ENCODE data around the gene IL4R. TPM values are rescaled to one million over a fixed set of nuclear protein-coding genes. Genes with fewer than 3 reads are reported as not detected.

IL4R gene
- total RNA-seq, 2 experiments from 2014 or later: 73.1 to 82.8 TPM

DNA sequence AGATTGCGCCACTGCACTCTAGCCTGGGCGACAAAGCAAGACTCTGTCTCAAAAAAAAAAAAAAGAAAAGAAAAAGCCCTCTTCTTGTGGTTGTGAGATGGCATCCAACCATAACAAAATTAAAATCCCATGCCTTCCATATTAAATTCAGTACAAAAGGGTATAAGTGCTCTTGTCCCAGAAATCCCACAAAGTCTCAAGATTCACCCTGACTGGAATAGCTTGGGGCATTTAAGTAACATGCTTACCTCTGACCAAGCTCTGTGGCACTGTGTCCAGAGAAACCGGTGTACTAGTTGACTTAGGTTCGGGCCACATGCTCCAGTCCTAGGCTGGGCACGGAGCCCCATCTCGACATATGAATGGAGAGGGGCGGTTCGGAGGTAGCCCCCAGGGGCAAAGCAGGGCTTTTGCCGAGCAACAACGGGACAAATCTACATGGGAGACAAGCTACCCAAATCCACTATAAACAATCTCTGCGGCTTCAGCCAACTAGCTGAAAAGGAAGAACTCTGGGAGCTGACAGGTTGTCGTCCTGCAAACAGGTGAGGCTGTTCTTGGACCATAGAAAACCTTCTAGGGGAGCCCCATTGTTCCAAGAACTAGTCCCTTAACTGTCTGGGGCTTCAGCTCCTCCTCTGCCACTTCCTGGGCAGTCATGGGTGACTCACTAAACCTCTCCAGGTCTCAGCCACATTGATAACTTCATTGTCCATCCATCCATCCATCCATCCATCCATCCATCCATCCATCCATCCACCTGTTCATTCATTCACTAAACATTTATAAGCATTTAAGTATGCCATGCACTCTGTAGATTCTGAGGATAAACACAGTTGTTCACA is 10.3 kb upstream of the IL4R start:
- peaks cover 61% of the 10 kb centered on the region for H3K4me1 ChIP-seq (ENCODE audit: insufficient read depth, low read length, poor library complexity, severe bottlenecking)
- no TSS peak for BruUV-seq (replicated peaks)
- intact Hi-C loops (cut with micrococcal nuclease; ENCODE audit: unreplicated experiment): no loop called here
- CTCF ChIA-PET (ENCODE audit: unreplicated experiment): interaction anchor here (0.6 kb wide), 1 partner anchor 69 kb away, joined by 3 read pairs; no protein-coding TSS in a partner anchor
- H2AFZ ChIP-seq (ENCODE audit: low read length): no peak overlapping the region
- H3K4me2 ChIP-seq (ENCODE audit: low read length): no peak overlapping the region
- no peaks in the 10 kb centered on the region for H3K79me2 ChIP-seq (ENCODE audit: insufficient read depth, low read depth, low read length)
- no peaks in the 10 kb centered on the region for H4K20me1 ChIP-seq (ENCODE audit: insufficient read depth, low read length)
- peaks cover 8% of the 10 kb centered on the region; the same call in 1 of the 2 replicates for H3K9me3 ChIP-seq (ENCODE audit: low read length)
- no peak for TF ChIP-seq EZH2phosphoT487 (IDR thresholded peaks at IDR 0.05; ENCODE audit: borderline replicate concordance, low read depth, low read length)
- TF ChIP-seq, protein P1, sequence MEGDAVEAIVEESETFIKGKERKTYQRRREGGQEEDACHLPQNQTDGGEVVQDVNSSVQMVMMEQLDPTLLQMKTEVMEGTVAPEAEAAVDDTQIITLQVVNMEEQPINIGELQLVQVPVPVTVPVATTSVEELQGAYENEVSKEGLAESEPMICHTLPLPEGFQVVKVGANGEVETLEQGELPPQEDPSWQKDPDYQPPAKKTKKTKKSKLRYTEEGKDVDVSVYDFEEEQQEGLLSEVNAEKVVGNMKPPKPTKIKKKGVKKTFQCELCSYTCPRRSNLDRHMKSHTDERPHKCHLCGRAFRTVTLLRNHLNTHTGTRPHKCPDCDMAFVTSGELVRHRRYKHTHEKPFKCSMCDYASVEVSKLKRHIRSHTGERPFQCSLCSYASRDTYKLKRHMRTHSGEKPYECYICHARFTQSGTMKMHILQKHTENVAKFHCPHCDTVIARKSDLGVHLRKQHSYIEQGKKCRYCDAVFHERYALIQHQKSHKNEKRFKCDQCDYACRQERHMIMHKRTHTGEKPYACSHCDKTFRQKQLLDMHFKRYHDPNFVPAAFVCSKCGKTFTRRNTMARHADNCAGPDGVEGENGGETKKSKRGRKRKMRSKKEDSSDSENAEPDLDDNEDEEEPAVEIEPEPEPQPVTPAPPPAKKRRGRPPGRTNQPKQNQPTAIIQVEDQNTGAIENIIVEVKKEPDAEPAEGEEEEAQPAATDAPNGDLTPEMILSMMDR (conservative IDR thresholded peaks at IDR 0.05; ENCODE audit: low read length): no peak
- DNase-seq (ENCODE audit: low spot score): no peak
- H3K27ac ChIP-seq (ENCODE audit: low read depth, low read length, poor library complexity, severe bottlenecking): no peak overlapping the region
- no peaks in the 10 kb centered on the region for H3K9me2 ChIP-seq (ENCODE audit: insufficient read depth, low read length)
- POLR2A ChIA-PET: interaction anchor here (0.9 kb wide), 1 partner anchor 17 kb away, joined by 3 read pairs; no protein-coding TSS in a partner anchor
- no peak overlapping the region for H3K4me3 ChIP-seq (ENCODE audit: low read depth, low read length, poor library complexity, severe bottlenecking)
- H3K36me3 ChIP-seq (ENCODE audit: insufficient read depth, low read length): no peaks in the 10 kb centered on the region

GRCh38 chr16:27304102-27304501 is 9.7 kb upstream of the IL4R start:
- no peak for DNase-seq (ENCODE audit: low spot score)
- POLR2A ChIA-PET: no interaction called here

More at GRCh38 chr16:27304102-27304501, 9.7 kb upstream of the IL4R start:
- no TSS peak for BruUV-seq (replicated peaks)
- TF ChIP-seq EZH2phosphoT487 (IDR thresholded peaks at IDR 0.05; ENCODE audit: borderline replicate concordance, low read depth, low read length): no peak
- TF ChIP-seq, protein P1 (conservative IDR thresholded peaks at IDR 0.05; ENCODE audit: low read length): no peak
- Histone ChIP-seq H3K9me2 (ENCODE audit: insufficient read depth, low read length) (no peaks in the 10 kb centered on the region), H3K9me3 (ENCODE audit: low read length) (peaks cover 14% of the 10 kb centered on the region; the same call in 1 of the 2 replicates), H2AFZ (ENCODE audit: low read length) (no peak overlapping the region), H3K36me3 (ENCODE audit: insufficient read depth, low read length) (no peaks in the 10 kb centered on the region), H3K79me2 (ENCODE audit: insufficient read depth, low read depth, low read length) (no peaks in the 10 kb centered on the region), H3K4me2 (ENCODE audit: low read length) (no peak overlapping the region), H4K20me1 (ENCODE audit: insufficient read depth, low read length) (no peaks in the 10 kb centered on the region), H3K27ac (ENCODE audit: low read depth, low read length, poor library complexity, severe bottlenecking) (no peak overlapping the region), H3K4me3 (ENCODE audit: low read depth, low read length, poor library complexity, severe bottlenecking) (no peak overlapping the region), H3K4me1 (ENCODE audit: insufficient read depth, low read length, poor library complexity, severe bottlenecking) (peaks cover 55% of the 10 kb centered on the region)
- CTCF ChIA-PET (ENCODE audit: unreplicated experiment): interaction anchor here (0.6 kb wide), 1 partner anchor 70 kb away, joined by 3 read pairs; no protein-coding TSS in a partner anchor
- intact Hi-C loops (cut with micrococcal nuclease; ENCODE audit: unreplicated experiment): no loop called here

Measured in OCI-LY7 (cell line).